MM.1S (cell line): ENCODE data around the gene GLIPR2.

ENCODE experiments used
- CTCF ChIP-seq: fragments of 300-600 bp; sonication (generic); IDR thresholded peaks from 2 replicates; pipeline ENCODE4 v1.5.1; 2016; ENCODE audit warnings: antibody characterized with exemption, low read length, mixed read lengths
- EZH2phosphoT487 ChIP-seq: fragments of 300-600 bp; sonication (generic); IDR thresholded peaks from 2 replicates; pipeline ENCODE4 v1.6.1; 2018; ENCODE audit warnings: antibody characterized with exemption, low read length

GRCh38 chr9:36163786-36164170, 27.2 kb downstream of the GLIPR2 start:
- TF ChIP-seq CTCF (no peak), EZH2phosphoT487 (no peak)
